DND-41 (cell line): Measurements from ENCODE around the gene CCDC185.

ENCODE experiments used
- ATAC-seq: fragments of 200-7000 bp; cut with Tn5 transposase; 3 replicates; pipeline ENCODE4 v1.9.1; 2021; ENCODE audit warnings: low read depth; ENCODE audit not compliant: insufficient read depth
- DNase-seq: peaks from one replicate; pipeline ENCODE4 v3.0.0-alpha.2; 2020
- H2AFZ ChIP-seq: 2 replicates; pipeline ENCODE4 v1.6.0; 2012; ENCODE audit warnings: low read depth, low read length
- H3K27ac ChIP-seq: 2 replicates; pipeline ENCODE4 v1.5.1; 2012; ENCODE audit warnings: low read length, inconsistent platforms
- H3K27me3 ChIP-seq: fragments of 200-600 bp; sonication (generic); 2 replicates; pipeline ENCODE4 v1.6.0; 2012; ENCODE audit warnings: low read length, mild to moderate bottlenecking, inconsistent platforms; ENCODE audit not compliant: insufficient read depth, poor library complexity
- H3K36me3 ChIP-seq: 2 replicates; pipeline ENCODE4 v1.5.1; 2012; ENCODE audit warnings: low read length, inconsistent platforms; ENCODE audit not compliant: insufficient read depth
- H3K4me1 ChIP-seq: 2 replicates; pipeline ENCODE4 v1.5.1; 2012; ENCODE audit warnings: mild to moderate bottlenecking, low read length; ENCODE audit not compliant: insufficient read depth
- H3K4me2 ChIP-seq: 2 replicates; pipeline ENCODE4 v1.6.0; 2012; ENCODE audit warnings: mild to moderate bottlenecking, moderate library complexity, low read length, inconsistent platforms; ENCODE audit not compliant: insufficient read depth
- H3K4me3 ChIP-seq, 2 experiments: fragments of 200-600 bp in 1 of 2; shearing (Covaris generic) in 1 of 2; 2 replicates each; pipeline ENCODE4 v1.5.1; 2012 to 2016; ENCODE audit warnings: inconsistent platforms in 2 of 2, low read length in 2 of 2, mild to moderate bottlenecking in 2 of 2, low read depth in 1 of 2, moderate library complexity in 1 of 2
- H3K79me2 ChIP-seq: 2 replicates; pipeline ENCODE4 v1.6.0; 2012; ENCODE audit warnings: low read length, inconsistent platforms; ENCODE audit not compliant: insufficient read depth
- H3K9ac ChIP-seq: 2 replicates; pipeline ENCODE4 v1.6.0; 2012; ENCODE audit warnings: low read depth, mild to moderate bottlenecking, inconsistent platforms, low read length, moderate library complexity
- H3K9me3 ChIP-seq: 2 replicates; pipeline ENCODE4 v1.5.1; 2012; ENCODE audit warnings: low read length, moderate library complexity, mild to moderate bottlenecking, inconsistent platforms; ENCODE audit not compliant: insufficient read depth, severe bottlenecking
- H4K20me1 ChIP-seq: 2 replicates; pipeline ENCODE4 v1.6.0; 2012; ENCODE audit warnings: low read length; ENCODE audit not compliant: insufficient read depth
- CTCF ChIP-seq: IDR thresholded peaks from 2 replicates; pipeline ENCODE4 v1.5.1; 2012; ENCODE audit warnings: borderline replicate concordance, low read length, moderate library complexity, mild to moderate bottlenecking; ENCODE audit not compliant: poor library complexity, severe bottlenecking; ENCODE audit errors: extremely low read depth
- EZH2 ChIP-seq: IDR thresholded peaks from 3 replicates; pipeline ENCODE4 v1.6.1; 2012; ENCODE audit warnings: borderline replicate concordance, low read depth, mild to moderate bottlenecking, moderate library complexity, low read length, inconsistent platforms; ENCODE audit not compliant: severe bottlenecking

CCDC185 gene

GRCh38 chr1:223403184-223403815 lies 10.1 kb downstream of the CCDC185 start:
- Histone ChIP-seq H4K20me1 (no peaks in the 10 kb centered on the region), H2AFZ (no peak overlapping the region), H3K79me2 (no peaks in the 10 kb centered on the region), H3K27ac (no peak overlapping the region), H3K4me2 (no peak overlapping the region), H3K4me3 (no peak overlapping the region), H3K9ac (no peak overlapping the region), H3K4me1 (no peaks in the 10 kb centered on the region), H3K9me3 (no peaks in the 10 kb centered on the region), H3K27me3 (no peaks in the 10 kb centered on the region), H3K36me3 (no peaks in the 10 kb centered on the region)
- DNase-seq, result no peak
- TF ChIP-seq CTCF (no peak), EZH2 (no peak)
- ATAC-seq, result no peak

GRCh38 chr1:223405507-223405906 lies 12.3 kb downstream of the CCDC185 start:
- H3K36me3 ChIP-seq, result no peaks in the 10 kb centered on the region
- DNase-seq, result no peak

GRCh38 chr1:223410036-223410435 lies 16.8 kb downstream of the CCDC185 start:
- H4K20me1 ChIP-seq, result no peaks in the 10 kb centered on the region
- no peak overlapping the region for H2AFZ ChIP-seq
- no peaks in the 10 kb centered on the region for H3K9me3 ChIP-seq
- DNase-seq (no peak), ATAC-seq (no peak)
- no peak overlapping the region for H3K27ac ChIP-seq
- TF ChIP-seq CTCF, result no peak
- no peaks in the 10 kb centered on the region for H3K79me2 ChIP-seq
- no peak overlapping the region for H3K4me2 ChIP-seq
- no peak overlapping the region for H3K4me3 ChIP-seq
- no peaks in the 10 kb centered on the region for H3K36me3 ChIP-seq
- H3K27me3 ChIP-seq, result no peaks in the 10 kb centered on the region
- no peak overlapping the region for H3K9ac ChIP-seq
- no peaks in the 10 kb centered on the region for H3K4me1 ChIP-seq

More at GRCh38 chr1:223405507-223405906, 12.3 kb downstream of the CCDC185 start:
- H3K27me3 ChIP-seq, result no peaks in the 10 kb centered on the region
- no peaks in the 10 kb centered on the region for H3K4me1 ChIP-seq
- no peak overlapping the region for H3K4me3 ChIP-seq
- TF ChIP-seq CTCF (no peak), EZH2 (no peak)
- H2AFZ ChIP-seq, result no peak overlapping the region
- H3K9ac ChIP-seq, result no peak overlapping the region
- no peak overlapping the region for H3K27ac ChIP-seq
- H4K20me1 ChIP-seq, result no peaks in the 10 kb centered on the region
- no peaks in the 10 kb centered on the region for H3K79me2 ChIP-seq
- no peak for ATAC-seq
- H3K9me3 ChIP-seq, result no peaks in the 10 kb centered on the region
- no peak overlapping the region for H3K4me2 ChIP-seq

- no peak overlapping the region for H3K4me2 ChIP-seq
- ATAC-seq (no peak), DNase-seq (no peak)
- no peak overlapping the region for H3K9ac ChIP-seq
- no peak for TF ChIP-seq CTCF
- TF ChIP-seq EZH2, result no peak
- no peaks in the 10 kb centered on the region for H3K9me3 ChIP-seq
- H3K4me1 ChIP-seq, result no peaks in the 10 kb centered on the region
- no peaks in the 10 kb centered on the region for H3K79me2 ChIP-seq
- H2AFZ ChIP-seq, result no peak overlapping the region
- H3K4me3 ChIP-seq, result no peak overlapping the region
- no peaks in the 10 kb centered on the region for H3K36me3 ChIP-seq
- H3K27me3 ChIP-seq, result no peaks in the 10 kb centered on the region
- H3K27ac ChIP-seq, result no peak overlapping the region
- no peaks in the 10 kb centered on the region for H4K20me1 ChIP-seq
Measured at GRCh38 chr1:223411309-223411708, 18.1 kb downstream of the CCDC185 start.
